ENCODE data around the gene LHX4. TPM values are rescaled to one million over a fixed set of nuclear protein-coding genes. Genes with fewer than 3 reads are reported as not detected.

The LHX4 gene
- total and polyA plus RNA-seq, 7 donors = 0.44 to 0.92 (median 0.60) TPM; not detected in 4

DNA sequence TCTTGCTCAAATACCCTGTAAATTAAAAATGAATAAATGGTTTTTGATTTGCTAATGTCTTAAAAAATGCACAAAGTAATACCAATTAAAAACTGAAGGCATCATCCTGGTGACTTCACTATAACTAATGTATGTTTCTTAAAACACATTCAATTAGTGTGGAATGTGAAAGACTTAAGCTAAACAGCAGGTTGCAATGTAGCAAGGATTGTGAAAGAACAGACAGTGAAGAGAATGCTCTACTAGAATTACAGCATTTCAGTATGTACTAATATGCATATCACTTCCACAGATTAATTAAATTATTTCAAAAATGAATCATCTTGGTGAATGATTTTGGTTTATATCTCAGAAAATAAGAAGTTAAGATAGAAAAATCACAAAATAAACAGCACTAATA is 56.4 kb downstream of the LHX4 start:
- Histone ChIP-seq H3K4me3 (no peak overlapping the region), H3K4me1 (no peaks in the 10 kb centered on the region), H3K27me3 (no peaks in the 10 kb centered on the region), H3K9me3 (no peaks in the 10 kb centered on the region), H3K27ac (no peak overlapping the region), H3K36me3 (peaks cover 0 to 13% (median 0%) of the 10 kb centered on the region in 4 donors)
- intact Hi-C loops (cut with DNase I) = no loop called here
- DNase-seq = no peak
- no peak for TF ChIP-seq POLR2AphosphoS5 (IDR thresholded peaks at IDR 0.05)
- TF ChIP-seq POLR2A (IDR thresholded peaks at IDR 0.05) = no peak
- TF ChIP-seq, protein P1, sequence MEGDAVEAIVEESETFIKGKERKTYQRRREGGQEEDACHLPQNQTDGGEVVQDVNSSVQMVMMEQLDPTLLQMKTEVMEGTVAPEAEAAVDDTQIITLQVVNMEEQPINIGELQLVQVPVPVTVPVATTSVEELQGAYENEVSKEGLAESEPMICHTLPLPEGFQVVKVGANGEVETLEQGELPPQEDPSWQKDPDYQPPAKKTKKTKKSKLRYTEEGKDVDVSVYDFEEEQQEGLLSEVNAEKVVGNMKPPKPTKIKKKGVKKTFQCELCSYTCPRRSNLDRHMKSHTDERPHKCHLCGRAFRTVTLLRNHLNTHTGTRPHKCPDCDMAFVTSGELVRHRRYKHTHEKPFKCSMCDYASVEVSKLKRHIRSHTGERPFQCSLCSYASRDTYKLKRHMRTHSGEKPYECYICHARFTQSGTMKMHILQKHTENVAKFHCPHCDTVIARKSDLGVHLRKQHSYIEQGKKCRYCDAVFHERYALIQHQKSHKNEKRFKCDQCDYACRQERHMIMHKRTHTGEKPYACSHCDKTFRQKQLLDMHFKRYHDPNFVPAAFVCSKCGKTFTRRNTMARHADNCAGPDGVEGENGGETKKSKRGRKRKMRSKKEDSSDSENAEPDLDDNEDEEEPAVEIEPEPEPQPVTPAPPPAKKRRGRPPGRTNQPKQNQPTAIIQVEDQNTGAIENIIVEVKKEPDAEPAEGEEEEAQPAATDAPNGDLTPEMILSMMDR (IDR thresholded peaks at IDR 0.05) = no peak
- no peak for TF ChIP-seq EP300 (IDR thresholded peaks at IDR 0.05)

DNA sequence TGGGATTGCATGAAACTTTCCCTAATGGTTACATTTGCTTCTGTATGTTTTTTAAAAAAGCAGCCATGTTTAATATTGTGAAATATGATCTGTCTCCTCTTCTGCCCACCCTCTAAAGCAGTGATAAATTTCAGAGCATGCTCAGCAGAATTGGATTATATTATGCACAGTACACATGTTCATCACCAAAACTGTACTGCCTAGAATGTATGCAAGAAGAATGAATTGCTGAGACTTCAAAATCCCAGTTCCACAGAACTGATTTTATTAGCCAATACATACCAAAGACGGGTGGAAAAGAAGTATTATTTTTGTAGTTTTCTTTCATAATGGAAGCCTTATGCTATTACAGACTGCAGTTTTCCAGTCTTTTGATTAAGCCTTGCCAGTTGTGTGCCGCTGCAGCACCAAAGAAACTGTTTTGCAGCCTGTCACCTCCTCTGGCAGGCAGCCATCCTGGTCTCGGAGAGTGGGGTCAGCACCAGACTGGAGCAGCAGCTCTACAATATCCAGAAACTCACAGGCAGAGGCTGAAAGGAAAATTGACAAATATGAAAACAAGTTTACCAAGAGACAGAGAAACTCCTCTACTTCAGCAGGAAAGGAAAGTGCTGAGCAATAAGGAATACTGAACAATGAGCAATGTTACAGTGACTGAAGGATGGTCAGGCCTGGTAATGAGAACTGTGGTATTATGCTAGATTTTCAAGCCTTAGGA is 58.1 kb downstream of the LHX4 start:
- Histone ChIP-seq H3K27ac (peak overlapping the region in 1 of 4 donors; percentile 1), H3K4me3 (no peak overlapping the region), H3K9me3 (no peaks in the 10 kb centered on the region), H3K27me3 (no peaks in the 10 kb centered on the region), H3K36me3 (peaks cover 0 to 13% (median 0%) of the 10 kb centered on the region in 4 donors), H3K4me1 (no peaks in the 10 kb centered on the region)
- TF ChIP-seq, protein P1 (IDR thresholded peaks at IDR 0.05) = no peak
- TF ChIP-seq POLR2AphosphoS5 (IDR thresholded peaks at IDR 0.05) (no peak), EP300 (IDR thresholded peaks at IDR 0.05) (no peak), POLR2A (IDR thresholded peaks at IDR 0.05) (no peak)
- WGBS, 2 donors = 80 to 87% methylated on average over 3 of the region's 3 CpGs
- DNase-seq = no peak
- intact Hi-C loops (cut with DNase I) = no loop called here

GRCh38 chr1:180288940-180289339 is 58.9 kb downstream of the LHX4 start:
- intact Hi-C loops (cut with DNase I) = no loop called here
- H3K4me3 ChIP-seq = no peak overlapping the region
- DNase-seq = no peak
- TF ChIP-seq POLR2A (IDR thresholded peaks at IDR 0.05) = no peak
- no peak for TF ChIP-seq EP300 (IDR thresholded peaks at IDR 0.05)
- TF ChIP-seq, protein P1 (IDR thresholded peaks at IDR 0.05) = no peak
- no peak for TF ChIP-seq POLR2AphosphoS5 (IDR thresholded peaks at IDR 0.05)
- no peaks in the 10 kb centered on the region for H3K27me3 ChIP-seq
- H3K27ac ChIP-seq = no peak overlapping the region
- H3K4me1 ChIP-seq = no peaks in the 10 kb centered on the region
- no peaks in the 10 kb centered on the region for H3K9me3 ChIP-seq
- WGBS, 2 donors = 53 to 62% methylated on average over 1 of the region's 1 CpG
- H3K36me3 ChIP-seq = peaks cover 0 to 13% (median 0%) of the 10 kb centered on the region in 4 donors

DNA sequence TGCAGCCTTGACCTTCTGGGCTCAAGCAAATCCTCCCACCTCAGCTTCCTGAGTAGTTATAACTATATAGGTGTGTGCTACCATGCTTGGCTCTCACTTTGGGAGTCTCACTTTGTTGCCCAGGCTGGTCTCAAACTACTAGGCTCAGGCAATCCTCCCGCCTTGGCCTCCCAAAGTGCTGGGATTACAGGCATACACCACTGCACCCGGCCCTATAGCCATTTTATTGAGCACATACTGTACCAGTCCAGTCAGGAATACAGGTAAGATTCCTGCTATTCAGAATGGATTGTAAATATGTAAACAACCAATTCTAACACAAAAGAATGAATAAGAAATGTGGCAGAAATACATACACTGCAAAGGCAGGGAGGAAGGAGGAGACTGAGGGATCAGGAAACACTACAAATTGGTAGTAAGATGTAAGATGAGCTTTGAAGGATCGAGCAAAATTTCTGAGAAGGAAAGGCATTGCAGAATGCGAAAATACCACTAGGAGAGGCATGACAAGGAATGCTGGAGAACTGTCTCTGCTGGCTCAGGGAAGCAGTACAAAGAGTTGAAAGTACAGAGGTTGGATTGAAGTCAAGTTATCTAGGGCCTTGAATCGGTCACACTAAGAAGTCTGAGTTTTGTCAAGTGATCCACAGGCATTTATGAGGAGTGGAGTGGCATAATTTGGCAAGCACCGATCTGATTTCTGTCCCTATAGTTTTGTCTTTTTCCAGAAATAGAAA is 60.4 kb downstream of the LHX4 start:
- WGBS, 2 donors = 94 to 95% methylated on average over 6 of the region's 6 CpGs
- H3K4me1 ChIP-seq = no peaks in the 10 kb centered on the region
- TF ChIP-seq EP300 (IDR thresholded peaks at IDR 0.05) (no peak), POLR2A (IDR thresholded peaks at IDR 0.05) (no peak), POLR2AphosphoS5 (IDR thresholded peaks at IDR 0.05) (no peak)
- TF ChIP-seq, protein P1 (IDR thresholded peaks at IDR 0.05) = no peak
- peaks cover 0 to 13% (median 0%) of the 10 kb centered on the region in 4 donors for H3K36me3 ChIP-seq
- H3K4me3 ChIP-seq = no peak overlapping the region
- no peaks in the 10 kb centered on the region for H3K9me3 ChIP-seq
- intact Hi-C loops (cut with DNase I) = no loop called here
- H3K27ac ChIP-seq = no peak overlapping the region
- DNase-seq = no peak
- H3K27me3 ChIP-seq = no peaks in the 10 kb centered on the region
